GM12872 (cell line): ENCODE measurements around the gene RABGAP1L.

ENCODE experiments used
- CTCF ChIP-seq: IDR thresholded peaks from 3 replicates; pipeline ENCODE4 v1.5.1; 2011; ENCODE audit warnings: low read depth, mild to moderate bottlenecking, low read length, moderate library complexity; ENCODE audit not compliant: insufficient read depth

RABGAP1L gene

GRCh38 chr1:174568551-174568950, 409.2 kb downstream of the RABGAP1L start:
- TF ChIP-seq CTCF: no peak

- TF ChIP-seq CTCF: no peak
These were observed 409.9 kb downstream of the RABGAP1L start for GRCh38 chr1:174569240-174569639.

GRCh38 chr1:174572771-174573170, 413.5 kb downstream of the RABGAP1L start:
- no peak for TF ChIP-seq CTCF

- no peak for TF ChIP-seq CTCF
These were observed 418.4 kb downstream of the RABGAP1L start for GRCh38 chr1:174577681-174578080.

- TF ChIP-seq CTCF: no peak
These were observed 421.5 kb downstream of the RABGAP1L start for GRCh38 chr1:174580801-174581200.

GRCh38 chr1:174583316-174583715, 424.0 kb downstream of the RABGAP1L start:
- TF ChIP-seq CTCF: no peak

GRCh38 chr1:174584071-174584470, 424.8 kb downstream of the RABGAP1L start:
- TF ChIP-seq CTCF: no peak

GRCh38 chr1:174605198-174605597, 445.9 kb downstream of the RABGAP1L start:
- no peak for TF ChIP-seq CTCF
